ENCODE results near the gene ACADS.
"Not testable (repeated sequence)": the region's sequence is repeated elsewhere in the genome, so short reads cannot be mapped to it uniquely, and the experiment has no call there.

The ACADS gene

GRCh38 chr12:120732198-120732597 lies 6.6 kb downstream of the ACADS start:
- not testable (repeated sequence) for DNase-seq

GRCh38 chr12:120733574-120733973 lies 7.9 kb downstream of the ACADS start:
- DNase-seq: no peak

- DNase-seq: peak in 1 of 2 experiments; percentile 47
Measured at GRCh38 chr12:120734210-120734609, 8.6 kb downstream of the ACADS start.

GRCh38 chr12:120735181-120735580 lies 9.6 kb downstream of the ACADS start:
- no peak for DNase-seq

GRCh38 chr12:120736404-120737331 lies 11.0 kb downstream of the ACADS start:
- DNase-seq: no peak

- peak in 1 of 2 experiments; percentile 10 for DNase-seq
Measured at GRCh38 chr12:120737557-120738251, 12.1 kb downstream of the ACADS start.

- no peak for DNase-seq
Measured at GRCh38 chr12:120738252-120739030, 12.8 kb downstream of the ACADS start.

GRCh38 chr12:120739031-120739762 lies 13.6 kb downstream of the ACADS start:
- DNase-seq: no peak

- DNase-seq: no peak
Measured at GRCh38 chr12:120739821-120740613, 14.4 kb downstream of the ACADS start.

- DNase-seq: no peak
Measured at GRCh38 chr12:120740871-120741270, 15.2 kb downstream of the ACADS start.

- DNase-seq: peak; percentile 70 to 90
Measured at GRCh38 chr12:120741476-120742421, 16.1 kb downstream of the ACADS start.

- DNase-seq: no peak
Measured at GRCh38 chr12:120744922-120745493, 19.4 kb downstream of the ACADS start.

GRCh38 chr12:120748242-120748641 lies 22.6 kb downstream of the ACADS start:
- no peak for DNase-seq

- no peak for DNase-seq
Measured at GRCh38 chr12:120749256-120749655, 23.6 kb downstream of the ACADS start.

- no peak for DNase-seq
Measured at GRCh38 chr12:120750806-120751205, 25.2 kb downstream of the ACADS start.

GRCh38 chr12:120751389-120751788 lies 25.8 kb downstream of the ACADS start:
- DNase-seq: no peak

- no peak for DNase-seq
Measured at GRCh38 chr12:120754792-120755191, 29.2 kb downstream of the ACADS start.

GRCh38 chr12:120755269-120755668 lies 29.6 kb downstream of the ACADS start:
- no peak for DNase-seq

- DNase-seq: no peak
Measured at GRCh38 chr12:120757226-120757742, 31.7 kb downstream of the ACADS start.

- no peak for DNase-seq
Measured at GRCh38 chr12:120757949-120758348, 32.3 kb downstream of the ACADS start.

All from NCI-H524 (cell line).